ENCODE results near the gene DDX10.

DNA sequence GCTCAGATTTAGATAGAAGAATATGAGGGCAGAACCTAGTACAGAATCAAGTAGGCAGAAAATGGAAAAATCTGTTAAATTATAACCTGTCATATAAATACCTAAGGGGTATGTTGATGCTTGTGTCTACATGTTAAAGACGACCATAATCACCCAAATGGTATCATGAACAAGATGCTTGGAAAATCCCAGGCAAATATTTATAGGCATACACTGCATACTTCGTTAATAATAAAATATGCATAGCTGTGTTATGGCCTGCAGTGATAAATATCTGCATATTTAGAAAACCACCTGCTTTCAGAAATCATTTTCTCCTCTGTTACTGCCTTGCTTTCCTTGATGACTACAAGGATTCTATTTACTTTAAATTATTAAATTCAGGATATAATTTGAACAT, 18.9 kb upstream of the DDX10 start:
- TF ChIP-seq, protein P1, sequence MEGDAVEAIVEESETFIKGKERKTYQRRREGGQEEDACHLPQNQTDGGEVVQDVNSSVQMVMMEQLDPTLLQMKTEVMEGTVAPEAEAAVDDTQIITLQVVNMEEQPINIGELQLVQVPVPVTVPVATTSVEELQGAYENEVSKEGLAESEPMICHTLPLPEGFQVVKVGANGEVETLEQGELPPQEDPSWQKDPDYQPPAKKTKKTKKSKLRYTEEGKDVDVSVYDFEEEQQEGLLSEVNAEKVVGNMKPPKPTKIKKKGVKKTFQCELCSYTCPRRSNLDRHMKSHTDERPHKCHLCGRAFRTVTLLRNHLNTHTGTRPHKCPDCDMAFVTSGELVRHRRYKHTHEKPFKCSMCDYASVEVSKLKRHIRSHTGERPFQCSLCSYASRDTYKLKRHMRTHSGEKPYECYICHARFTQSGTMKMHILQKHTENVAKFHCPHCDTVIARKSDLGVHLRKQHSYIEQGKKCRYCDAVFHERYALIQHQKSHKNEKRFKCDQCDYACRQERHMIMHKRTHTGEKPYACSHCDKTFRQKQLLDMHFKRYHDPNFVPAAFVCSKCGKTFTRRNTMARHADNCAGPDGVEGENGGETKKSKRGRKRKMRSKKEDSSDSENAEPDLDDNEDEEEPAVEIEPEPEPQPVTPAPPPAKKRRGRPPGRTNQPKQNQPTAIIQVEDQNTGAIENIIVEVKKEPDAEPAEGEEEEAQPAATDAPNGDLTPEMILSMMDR (IDR thresholded peaks at IDR 0.05): no peak
- TF ChIP-seq POLR2A (IDR thresholded peaks at IDR 0.05): no peak

All from adrenal gland (tissue), 5 donors.